ENCODE measurements around the gene KRT4. TPM values are rescaled to one million over a fixed set of nuclear protein-coding genes. Genes with fewer than 3 reads are reported as not detected.

Gene KRT4
- total RNA-seq, 1 experiment from 2014 or later: not detected

DNA sequence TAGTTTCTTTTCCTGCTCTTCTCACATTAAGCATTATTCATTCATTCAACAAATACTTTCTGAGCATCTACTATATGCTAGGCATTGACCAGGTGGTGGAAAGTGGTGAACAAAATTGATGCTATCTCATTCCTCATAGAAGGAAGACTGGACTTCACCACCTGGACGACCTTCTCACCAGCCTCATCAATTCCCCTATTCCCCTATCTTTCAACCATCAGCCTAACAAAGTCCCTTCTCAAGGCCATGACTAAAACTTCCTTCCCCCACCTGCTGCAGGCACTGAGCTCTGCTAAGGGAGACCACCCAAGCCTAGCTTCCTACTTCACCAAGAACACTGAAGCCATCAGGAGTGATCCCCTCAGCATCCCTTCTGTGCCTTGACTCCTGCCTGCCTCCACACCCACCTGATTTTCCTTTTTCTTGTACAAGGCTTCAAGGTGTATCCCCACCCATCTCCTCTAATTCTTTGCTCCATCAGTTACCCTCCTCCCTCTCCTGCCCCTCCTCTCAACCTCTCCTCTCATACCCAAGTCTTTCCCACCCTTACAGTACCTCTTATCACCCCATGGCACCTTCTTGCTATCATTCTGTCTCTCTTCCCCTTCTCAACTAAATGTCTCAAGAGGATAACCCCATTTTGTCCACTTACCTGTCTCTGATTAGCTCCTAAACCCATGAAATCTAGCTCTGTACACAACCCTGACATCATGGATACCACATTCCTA, 56.3 kb downstream of the KRT4 start:
- no peak for DNase-seq (ENCODE audit: extremely low read depth, low read depth)

Small RNA genes lying within 50 kb of the gene (small RNA-seq; reads per million reads assigned to genes)
- 0 reads per million in 2 experiments for gene AC107016.2

Other genes with a start within 250 kb of the KRT4 start
- not detected in 2 replicates for gene KRT74, start 240.3 kb downstream of the KRT4 start, total RNA-seq (2014; rRNA removed; shearing (Covaris generic))
- not detected in 2 replicates for gene KRT72, start 212.7 kb downstream of the KRT4 start, total RNA-seq (2014; rRNA removed; shearing (Covaris generic))
- gene KRT73, start 195.6 kb downstream of the KRT4 start, total RNA-seq (2014; rRNA removed; shearing (Covaris generic)): not detected in 2 replicates
- not detected in 2 replicates for gene KRT2, start 161.9 kb downstream of the KRT4 start, total RNA-seq (2014; rRNA removed; shearing (Covaris generic))
- gene KRT1, start 133.7 kb downstream of the KRT4 start, total RNA-seq (2014; rRNA removed; shearing (Covaris generic)): not detected in 2 replicates
- gene KRT77, start 110.6 kb downstream of the KRT4 start, total RNA-seq (2014; rRNA removed; shearing (Covaris generic)): not detected in 2 replicates
- gene KRT76, start 36.8 kb downstream of the KRT4 start, total RNA-seq (2014; rRNA removed; shearing (Covaris generic)): not detected in 2 replicates
- not detected in 2 replicates for gene KRT3, start 18.0 kb downstream of the KRT4 start, total RNA-seq (2014; rRNA removed; shearing (Covaris generic))
- gene KRT79, start 20.2 kb upstream of the KRT4 start, total RNA-seq (2014; rRNA removed; shearing (Covaris generic)): not detected in 2 replicates
- not detected in 2 replicates for gene KRT78, start 34.9 kb upstream of the KRT4 start, total RNA-seq (2014; rRNA removed; shearing (Covaris generic))
- 441 and 447 TPM in 2 replicates for gene KRT8, start 91.0 kb upstream of the KRT4 start, total RNA-seq (2014; rRNA removed; shearing (Covaris generic))
- gene KRT18, start 135.0 kb upstream of the KRT4 start, total RNA-seq (2014; rRNA removed; shearing (Covaris generic)): 692 and 718 TPM in 2 replicates
- gene EIF4B, start 192.3 kb upstream of the KRT4 start, total RNA-seq (2014; rRNA removed; shearing (Covaris generic)): 827 and 879 TPM in 2 replicates
- gene TNS2, start 235.9 kb upstream of the KRT4 start, total RNA-seq (2014; rRNA removed; shearing (Covaris generic)): 12.1 and 16.9 TPM in 2 replicates

Measured in NCI-H460 (cell line).